Natural killer cell (primary cell): ENCODE results near the gene PDE4B. TPM values are rescaled to one million over a fixed set of nuclear protein-coding genes. Genes with fewer than 3 reads are reported as not detected.

ENCODE experiments used
- ATAC-seq, 3 donors: fragments of 150-1000 bp in 2 of 3; fragments of 200-7000 bp in 1 of 3; cut with Tn5 transposase; 1 replicate in 1 of 3; 2 replicates in 2 of 3; pipeline ENCODE4 v1.10.0; 2021; ENCODE audit warnings: mild to moderate bottlenecking in 2 of 3, moderate library complexity in 2 of 3
- DNase-seq, 2 donors: peaks; one replicate each; pipeline versions ENCODE4 v3.0.0 to v3.0.0-alpha.2; 2013 to 2021; ENCODE audit warnings: mixed read lengths in 1 of 2
- H3K27ac ChIP-seq: one replicate; pipeline ENCODE4 v1.5.1; 2013; ENCODE audit warnings: mild to moderate bottlenecking, low read length
- H3K27me3 ChIP-seq: one replicate; pipeline ENCODE4 v1.6.1; 2013; ENCODE audit warnings: low read length; ENCODE audit not compliant: control insufficient read depth, insufficient read depth
- H3K36me3 ChIP-seq: one replicate; pipeline ENCODE4 v1.6.1; 2013; ENCODE audit warnings: low read length; ENCODE audit not compliant: control insufficient read depth, insufficient read depth
- H3K4me1 ChIP-seq: one replicate; pipeline ENCODE4 v1.6.1; 2013; ENCODE audit warnings: low read length; ENCODE audit not compliant: control insufficient read depth, insufficient read depth
- H3K4me3 ChIP-seq: one replicate; pipeline ENCODE4 v1.5.1; 2013; ENCODE audit warnings: low read length
- H3K9me3 ChIP-seq: one replicate; pipeline ENCODE4 v1.6.1; 2013; ENCODE audit warnings: low read length; ENCODE audit not compliant: control insufficient read depth, insufficient read depth
- H3K27ac Mint-ChIP-seq, 2 donors: one replicate each; pipeline ENCODE4 v1.8.0; 2022; ENCODE audit warnings: mild to moderate bottlenecking in 2 of 2, mixed read lengths in 2 of 2, moderate library complexity in 1 of 2
- H3K27me3 Mint-ChIP-seq, 2 donors: one replicate each; pipeline ENCODE4 v1.8.0; 2022; ENCODE audit warnings: low read depth in 2 of 2, mixed read lengths in 2 of 2
- H3K36me3 Mint-ChIP-seq: one replicate; pipeline ENCODE4 v1.8.0; 2022; ENCODE audit warnings: mixed read lengths
- H3K4me1 Mint-ChIP-seq, 2 donors: one replicate each; pipeline ENCODE4 v1.8.0; 2022; ENCODE audit warnings: mixed read lengths in 2 of 2
- H3K4me3 Mint-ChIP-seq: one replicate; pipeline ENCODE4 v1.8.0; 2022; ENCODE audit warnings: mild to moderate bottlenecking, moderate library complexity, mixed read lengths
- H3K9me3 Mint-ChIP-seq, 2 donors: one replicate each; pipeline ENCODE4 v1.8.0; 2022; ENCODE audit warnings: mixed read lengths in 2 of 2
- CTCF ChIP-seq: fragments of 200-600 bp; IDR thresholded peaks from one replicate; pipeline ENCODE4 v1.8.0; 2022; ENCODE audit warnings: antibody characterized with exemption
- WGBS: methylation state at CpG from one replicate; pipeline ENCODE4 v1.1.7; 2013; ENCODE audit warnings: missing lambda C conversion rate; ENCODE audit not compliant: insufficient coverage; 5-methylcytosine and 5-hydroxymethylcytosine counted together
- intact Hi-C: fragments of 100-400 bp; cut with micrococcal nuclease; formaldehyde crosslinking; loops from one replicate; pipeline ENCODE4 v1.14.2; 2022
- total RNA-seq, 4 donors: library from RNA; stranded (reverse); fragments of 120-200 nt in 1 of 4; gene quantifications; one replicate each; pipeline versions ENCODE4 v1.2.3 to v1.2.4, GENCODE V29; 2013 to 2022

The PDE4B gene
- total RNA-seq, 3 donors from 2014 or later (not counting 1 experiment from before 2014, with no cell fraction given), result 18.0 to 42.4 (median 25.5) TPM

GRCh38 chr1:65757531-65757930, 35.2 kb upstream of the PDE4B start:
- H3K9me3 ChIP-seq, result no peaks in the 10 kb centered on the region
- Mint-ChIP-seq H3K4me3 (no peak overlapping the region), H3K36me3 (no peaks in the 10 kb centered on the region), H3K27me3 (no peaks in the 10 kb centered on the region), H3K4me1 (no peaks in the 10 kb centered on the region), H3K9me3 (no peaks in the 10 kb centered on the region), H3K27ac (no peak overlapping the region)
- H3K4me1 ChIP-seq, result no peaks in the 10 kb centered on the region
- H3K4me3 ChIP-seq, result no peak overlapping the region
- WGBS, result 100% methylated on average over 1 of the region's 1 CpG
- H3K36me3 ChIP-seq, result no peaks in the 10 kb centered on the region
- DNase-seq (no peak), ATAC-seq (no peak)
- no peaks in the 10 kb centered on the region for H3K27me3 ChIP-seq
- intact Hi-C loops, result no loop called here
- H3K27ac ChIP-seq, result no peak overlapping the region
- TF ChIP-seq CTCF, result no peak

- H3K36me3 Mint-ChIP-seq, result no peaks in the 10 kb centered on the region
- Histone ChIP-seq H3K27ac (no peak overlapping the region), H3K4me3 (no peak overlapping the region), H3K27me3 (no peaks in the 10 kb centered on the region), H3K9me3 (no peaks in the 10 kb centered on the region), H3K4me1 (no peaks in the 10 kb centered on the region), H3K36me3 (no peaks in the 10 kb centered on the region)
- no peaks in the 10 kb centered on the region for H3K4me1 Mint-ChIP-seq
- no peak overlapping the region for H3K4me3 Mint-ChIP-seq
- no peak overlapping the region for H3K27ac Mint-ChIP-seq
- intact Hi-C loops, result no loop called here
- DNase-seq (no peak), ATAC-seq (no peak)
- TF ChIP-seq CTCF, result no peak
- H3K27me3 Mint-ChIP-seq, result no peaks in the 10 kb centered on the region
- H3K9me3 Mint-ChIP-seq, result no peaks in the 10 kb centered on the region
Measured at GRCh38 chr1:65758128-65758527, 34.6 kb upstream of the PDE4B start.

DNA sequence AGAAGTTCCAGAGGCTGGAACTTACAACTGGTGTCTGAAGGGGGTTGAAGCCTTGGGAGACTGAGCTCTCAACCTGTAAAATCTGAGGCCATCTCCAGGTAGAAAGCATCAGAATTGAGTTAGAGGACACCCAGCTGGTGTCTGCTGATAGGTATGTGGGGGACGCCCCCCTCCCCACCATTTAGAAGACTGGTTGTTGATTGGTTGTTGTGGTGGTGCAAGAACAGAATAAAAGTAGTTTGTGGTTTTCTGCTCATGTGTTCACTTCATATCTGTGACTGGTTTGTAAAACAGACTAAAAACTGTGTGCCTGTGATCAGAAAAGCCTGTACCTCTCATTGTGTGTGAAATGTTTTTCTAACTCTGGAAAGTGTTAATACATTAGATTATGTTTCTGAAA, 33.2 kb upstream of the PDE4B start:
- WGBS, result no CpG with 5 or more reads among the region's 1 CpG
- intact Hi-C loops, result no loop called here
- no peak overlapping the region for H3K27ac ChIP-seq

More for the DNA sequence above, 33.2 kb upstream of the PDE4B start:
- Mint-ChIP-seq H3K36me3 (no peaks in the 10 kb centered on the region), H3K27me3 (no peaks in the 10 kb centered on the region), H3K9me3 (no peaks in the 10 kb centered on the region), H3K27ac (no peak overlapping the region), H3K4me1 (no peaks in the 10 kb centered on the region), H3K4me3 (no peak overlapping the region)
- H3K4me1 ChIP-seq, result no peaks in the 10 kb centered on the region
- no peaks in the 10 kb centered on the region for H3K9me3 ChIP-seq
- H3K4me3 ChIP-seq, result no peak overlapping the region
- ATAC-seq, result no peak
- TF ChIP-seq CTCF, result no peak
- H3K27me3 ChIP-seq, result no peaks in the 10 kb centered on the region
- no peak for DNase-seq
- no peaks in the 10 kb centered on the region for H3K36me3 ChIP-seq
